Keratinocyte (primary cell): ENCODE results near the gene CD274.

Experiments
- CTCF ChIP-seq, 3 experiments: IDR thresholded peaks in 1 of 3; conservative IDR thresholded peaks in 1 of 3; optimal IDR thresholded peaks in 1 of 3; 2 replicates in 2 of 3; 3 replicates in 1 of 3; pipeline versions ENCODE3 to v1.5.1; 2011; ENCODE audit warnings: low read length in 3 of 3, mild to moderate bottlenecking in 3 of 3, moderate library complexity in 2 of 3, control low read depth in 1 of 3, inconsistent platforms in 1 of 3; ENCODE audit not compliant: insufficient read depth in 2 of 3; ENCODE audit errors: extremely low read depth in 1 of 3
- EZH2 ChIP-seq: IDR thresholded peaks from one replicate; pipeline ENCODE4 v1.6.1; 2012; ENCODE audit warnings: inconsistent platforms, mild to moderate bottlenecking, low read length, moderate library complexity

DNA sequence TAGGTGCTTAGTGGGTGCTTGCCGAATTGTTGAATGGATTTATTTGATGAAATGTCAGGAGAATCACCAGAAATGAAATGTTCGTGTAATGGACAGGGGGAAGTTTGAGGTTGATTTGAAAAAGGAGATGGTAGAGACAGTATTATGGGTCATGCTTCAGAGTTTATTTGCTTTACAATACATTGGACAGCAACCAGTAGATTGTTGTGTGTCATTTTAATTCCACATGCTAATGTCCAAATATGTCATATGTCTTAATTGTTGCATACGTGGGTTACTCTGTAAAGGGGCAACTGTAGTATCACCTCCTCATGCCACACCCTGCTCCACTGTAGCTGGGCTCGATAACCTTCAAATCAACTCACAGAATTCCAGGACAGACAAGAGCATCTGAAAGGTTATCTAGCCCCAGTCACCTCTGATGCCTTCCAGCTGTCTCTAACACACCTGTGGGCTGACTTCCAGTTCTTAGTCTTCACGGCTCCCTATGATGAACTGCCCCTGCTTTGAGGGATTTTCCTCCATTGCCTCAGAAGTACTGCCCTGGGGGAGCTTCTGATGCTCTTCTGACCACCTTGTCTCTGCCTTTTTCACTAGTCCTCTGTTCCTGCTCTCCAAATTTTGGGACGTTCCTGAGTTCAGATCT, 61.7 kb downstream of the CD274 start:
- no peak for TF ChIP-seq CTCF (optimal IDR thresholded peaks at IDR 0.05 in 1 of 3, IDR thresholded peaks at IDR 0.05 in 1 of 3, conservative IDR thresholded peaks at IDR 0.05 in 1 of 3; ENCODE audit: extremely low read depth in 1 of 3, insufficient read depth in 2 of 3, low read length in 3 of 3)
- TF ChIP-seq EZH2: no peak
